Measurements from ENCODE around the gene FOLR3.

DNA sequence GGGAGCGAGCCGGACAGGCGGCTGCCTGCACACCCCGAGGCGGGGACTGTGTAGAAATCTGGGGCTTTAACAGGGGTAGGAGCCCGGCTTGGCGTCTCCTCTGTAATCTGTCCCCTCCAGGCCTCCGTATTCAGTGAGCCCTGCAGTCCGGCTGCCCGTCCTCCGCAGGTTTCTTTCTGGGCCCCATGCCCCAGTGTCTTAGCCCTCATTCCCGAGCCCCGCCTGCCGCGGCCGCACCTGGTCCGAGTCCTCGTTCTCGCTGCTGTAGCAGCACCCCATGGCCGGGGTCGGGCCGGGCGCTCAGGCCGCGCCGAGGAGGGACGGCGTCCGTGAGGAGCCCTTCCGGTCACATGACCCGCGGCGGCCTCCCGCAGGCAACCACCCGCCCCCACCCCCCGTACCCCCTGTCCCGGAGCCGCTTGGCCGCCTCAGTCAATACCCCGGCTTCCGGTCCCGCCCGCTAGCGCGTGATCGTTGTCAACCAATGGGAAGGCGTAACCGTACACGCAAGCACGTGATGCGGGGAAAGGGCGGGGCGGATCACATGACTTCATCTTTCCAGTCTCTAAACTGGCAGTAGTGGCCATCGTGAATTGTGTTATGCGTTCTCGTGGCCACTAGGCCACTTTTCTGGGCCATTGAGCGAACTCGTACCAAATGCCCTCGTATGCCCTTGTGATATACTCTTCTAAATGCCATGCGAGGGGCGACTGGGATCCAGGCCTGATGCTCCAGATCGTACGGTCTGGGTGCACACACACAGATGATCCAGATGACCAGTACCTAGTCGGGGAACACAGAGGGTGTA lies 32.4 kb upstream of the FOLR3 start, which contains the start of gene LAMTOR1:
- TF ChIP-seq, protein P1, sequence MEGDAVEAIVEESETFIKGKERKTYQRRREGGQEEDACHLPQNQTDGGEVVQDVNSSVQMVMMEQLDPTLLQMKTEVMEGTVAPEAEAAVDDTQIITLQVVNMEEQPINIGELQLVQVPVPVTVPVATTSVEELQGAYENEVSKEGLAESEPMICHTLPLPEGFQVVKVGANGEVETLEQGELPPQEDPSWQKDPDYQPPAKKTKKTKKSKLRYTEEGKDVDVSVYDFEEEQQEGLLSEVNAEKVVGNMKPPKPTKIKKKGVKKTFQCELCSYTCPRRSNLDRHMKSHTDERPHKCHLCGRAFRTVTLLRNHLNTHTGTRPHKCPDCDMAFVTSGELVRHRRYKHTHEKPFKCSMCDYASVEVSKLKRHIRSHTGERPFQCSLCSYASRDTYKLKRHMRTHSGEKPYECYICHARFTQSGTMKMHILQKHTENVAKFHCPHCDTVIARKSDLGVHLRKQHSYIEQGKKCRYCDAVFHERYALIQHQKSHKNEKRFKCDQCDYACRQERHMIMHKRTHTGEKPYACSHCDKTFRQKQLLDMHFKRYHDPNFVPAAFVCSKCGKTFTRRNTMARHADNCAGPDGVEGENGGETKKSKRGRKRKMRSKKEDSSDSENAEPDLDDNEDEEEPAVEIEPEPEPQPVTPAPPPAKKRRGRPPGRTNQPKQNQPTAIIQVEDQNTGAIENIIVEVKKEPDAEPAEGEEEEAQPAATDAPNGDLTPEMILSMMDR (conservative IDR thresholded peaks at IDR 0.05; ENCODE audit: low read length): peak; percentile 42
- TF ChIP-seq EZH2phosphoT487 (IDR thresholded peaks at IDR 0.05; ENCODE audit: borderline replicate concordance): no peak

Data from Loucy (cell line).